ENCODE data around the gene KLK15. TPM values are rescaled to one million over a fixed set of nuclear protein-coding genes. Genes with fewer than 3 reads are reported as not detected.

Gene KLK15
- total RNA-seq, 1 donor from 2014 or later = not detected

GRCh38 chr19:50822661-50823208 lies 10.6 kb downstream of the KLK15 start:
- Histone ChIP-seq H3K4me2 (ENCODE audit: low read length) (no peak overlapping the region), H3K9ac (ENCODE audit: low read length) (no peak overlapping the region), H3K4me1 (ENCODE audit: insufficient read depth, low read length) (no peaks in the 10 kb centered on the region), H3K27me3 (ENCODE audit: insufficient read depth, low read length) (peaks cover 5% of the 10 kb centered on the region), H3K27ac (ENCODE audit: low read depth, low read length) (no peak overlapping the region), H4K20me1 (ENCODE audit: insufficient read depth, low read length) (no peaks in the 10 kb centered on the region), H2AFZ (ENCODE audit: low read depth, low read length) (no peak overlapping the region), H3K36me3 (ENCODE audit: insufficient read depth, low read length) (no peaks in the 10 kb centered on the region), H3K9me3 (ENCODE audit: insufficient read depth, low read depth, low read length) (no peaks in the 10 kb centered on the region), H3K79me2 (ENCODE audit: insufficient read depth, low read length) (no peaks in the 10 kb centered on the region), H3K4me3 (ENCODE audit: insufficient read depth, low read depth, low read length) (no peak overlapping the region)
- H3K4me3 Mint-ChIP-seq (ENCODE audit: unreplicated experiment) = no peak overlapping the region
- no peaks in the 10 kb centered on the region for H3K4me1 Mint-ChIP-seq (ENCODE audit: low read depth, unreplicated experiment)
- DNase-seq (ENCODE audit: low read depth) (no peak), FAIRE-seq (no peak)
- H3K27ac Mint-ChIP-seq (ENCODE audit: unreplicated experiment) = no peak overlapping the region
- H3K36me3 Mint-ChIP-seq (ENCODE audit: low read depth, unreplicated experiment) = peaks cover 2% of the 10 kb centered on the region
- peaks cover 75% of the 10 kb centered on the region for H3K27me3 Mint-ChIP-seq (ENCODE audit: low read depth, unreplicated experiment)
- no peak for TF ChIP-seq CTCF (IDR thresholded peaks at IDR 0.05; ENCODE audit: insufficient read depth, low read depth, low read length)
- TF ChIP-seq EZH2 (IDR thresholded peaks at IDR 0.05; ENCODE audit: insufficient read depth, low read length) = no peak
- H3K9me3 Mint-ChIP-seq (ENCODE audit: unreplicated experiment) = peaks cover 16% of the 10 kb centered on the region

- Histone ChIP-seq H4K20me1 (ENCODE audit: insufficient read depth, low read length) (no peaks in the 10 kb centered on the region), H2AFZ (ENCODE audit: low read depth, low read length) (no peak overlapping the region), H3K9ac (ENCODE audit: low read length) (no peak overlapping the region), H3K27ac (ENCODE audit: low read depth, low read length) (no peak overlapping the region), H3K79me2 (ENCODE audit: insufficient read depth, low read length) (no peaks in the 10 kb centered on the region), H3K4me3 (ENCODE audit: insufficient read depth, low read depth, low read length) (no peak overlapping the region), H3K4me2 (ENCODE audit: low read length) (no peak overlapping the region), H3K36me3 (ENCODE audit: insufficient read depth, low read length) (no peaks in the 10 kb centered on the region), H3K27me3 (ENCODE audit: insufficient read depth, low read length) (peaks cover 5% of the 10 kb centered on the region), H3K4me1 (ENCODE audit: insufficient read depth, low read length) (no peaks in the 10 kb centered on the region), H3K9me3 (ENCODE audit: insufficient read depth, low read depth, low read length) (no peaks in the 10 kb centered on the region)
- TF ChIP-seq CTCF (IDR thresholded peaks at IDR 0.05; ENCODE audit: insufficient read depth, low read depth, low read length) (no peak), EZH2 (IDR thresholded peaks at IDR 0.05; ENCODE audit: insufficient read depth, low read length) (no peak)
- no peak overlapping the region for H3K27ac Mint-ChIP-seq (ENCODE audit: unreplicated experiment)
- H3K9me3 Mint-ChIP-seq (ENCODE audit: unreplicated experiment) = peaks cover 12% of the 10 kb centered on the region
- H3K36me3 Mint-ChIP-seq (ENCODE audit: low read depth, unreplicated experiment) = peaks cover 2% of the 10 kb centered on the region
- FAIRE-seq (no peak), DNase-seq (ENCODE audit: low read depth) (no peak)
- no peak overlapping the region for H3K4me3 Mint-ChIP-seq (ENCODE audit: unreplicated experiment)
- no peaks in the 10 kb centered on the region for H3K4me1 Mint-ChIP-seq (ENCODE audit: low read depth, unreplicated experiment)
- peaks cover 76% of the 10 kb centered on the region for H3K27me3 Mint-ChIP-seq (ENCODE audit: low read depth, unreplicated experiment)
Measured at GRCh38 chr19:50821622-50822021, 11.8 kb downstream of the KLK15 start.

GRCh38 chr19:50821248-50821612 lies 12.1 kb downstream of the KLK15 start:
- Histone ChIP-seq H2AFZ (ENCODE audit: low read depth, low read length) (no peak overlapping the region), H3K4me2 (ENCODE audit: low read length) (no peak overlapping the region), H3K79me2 (ENCODE audit: insufficient read depth, low read length) (no peaks in the 10 kb centered on the region), H3K36me3 (ENCODE audit: insufficient read depth, low read length) (no peaks in the 10 kb centered on the region), H3K4me1 (ENCODE audit: insufficient read depth, low read length) (no peaks in the 10 kb centered on the region), H3K9ac (ENCODE audit: low read length) (no peak overlapping the region), H3K9me3 (ENCODE audit: insufficient read depth, low read depth, low read length) (no peaks in the 10 kb centered on the region), H3K4me3 (ENCODE audit: insufficient read depth, low read depth, low read length) (no peak overlapping the region), H4K20me1 (ENCODE audit: insufficient read depth, low read length) (no peaks in the 10 kb centered on the region), H3K27ac (ENCODE audit: low read depth, low read length) (no peak overlapping the region), H3K27me3 (ENCODE audit: insufficient read depth, low read length) (peaks cover 5% of the 10 kb centered on the region)
- Mint-ChIP-seq H3K4me1 (ENCODE audit: low read depth, unreplicated experiment) (no peaks in the 10 kb centered on the region), H3K36me3 (ENCODE audit: low read depth, unreplicated experiment) (peaks cover 2% of the 10 kb centered on the region), H3K27ac (ENCODE audit: unreplicated experiment) (no peak overlapping the region), H3K9me3 (ENCODE audit: unreplicated experiment) (peaks cover 12% of the 10 kb centered on the region), H3K4me3 (ENCODE audit: unreplicated experiment) (no peak overlapping the region), H3K27me3 (ENCODE audit: low read depth, unreplicated experiment) (peaks cover 77% of the 10 kb centered on the region)
- DNase-seq (ENCODE audit: low read depth) (no peak), FAIRE-seq (no peak)
- no peak for TF ChIP-seq EZH2 (IDR thresholded peaks at IDR 0.05; ENCODE audit: insufficient read depth, low read length)
- no peak for TF ChIP-seq CTCF (IDR thresholded peaks at IDR 0.05; ENCODE audit: insufficient read depth, low read depth, low read length)

Measured in astrocyte (in vitro differentiated cells and primary cell).